Measurements from ENCODE around the gene TRABD2B. TPM values are rescaled to one million over a fixed set of nuclear protein-coding genes. Genes with fewer than 3 reads are reported as not detected.

Gene TRABD2B
- polyA plus RNA-seq, 4 donors: 17.0 to 21.6 (median 19.4) TPM

GRCh38 chr1:47993881-47994625 lies 3.1 kb downstream of the TRABD2B start:
- DNase-seq (ENCODE audit: low read depth in 4 of 4, low spot score in 3 of 4): no peak

DNA sequence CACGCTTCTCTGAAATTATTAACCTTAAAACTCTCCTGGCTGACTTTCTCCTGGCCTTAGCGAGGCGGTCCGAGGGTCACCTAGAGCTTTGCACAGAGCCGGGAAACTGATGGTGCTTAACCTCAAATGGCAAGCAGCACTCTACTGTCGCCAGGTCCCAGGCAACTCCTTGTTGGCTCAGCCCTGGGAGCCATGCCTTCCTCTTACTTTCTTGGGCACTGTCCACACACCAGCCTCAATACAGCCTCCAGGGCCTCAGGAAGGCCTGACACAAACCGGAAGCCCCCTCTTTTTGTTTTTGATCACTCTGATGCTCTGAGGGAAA lies 3.8 kb downstream of the TRABD2B start:
- DNase-seq (ENCODE audit: low read depth in 4 of 4, low spot score in 3 of 4): no peak

DNA sequence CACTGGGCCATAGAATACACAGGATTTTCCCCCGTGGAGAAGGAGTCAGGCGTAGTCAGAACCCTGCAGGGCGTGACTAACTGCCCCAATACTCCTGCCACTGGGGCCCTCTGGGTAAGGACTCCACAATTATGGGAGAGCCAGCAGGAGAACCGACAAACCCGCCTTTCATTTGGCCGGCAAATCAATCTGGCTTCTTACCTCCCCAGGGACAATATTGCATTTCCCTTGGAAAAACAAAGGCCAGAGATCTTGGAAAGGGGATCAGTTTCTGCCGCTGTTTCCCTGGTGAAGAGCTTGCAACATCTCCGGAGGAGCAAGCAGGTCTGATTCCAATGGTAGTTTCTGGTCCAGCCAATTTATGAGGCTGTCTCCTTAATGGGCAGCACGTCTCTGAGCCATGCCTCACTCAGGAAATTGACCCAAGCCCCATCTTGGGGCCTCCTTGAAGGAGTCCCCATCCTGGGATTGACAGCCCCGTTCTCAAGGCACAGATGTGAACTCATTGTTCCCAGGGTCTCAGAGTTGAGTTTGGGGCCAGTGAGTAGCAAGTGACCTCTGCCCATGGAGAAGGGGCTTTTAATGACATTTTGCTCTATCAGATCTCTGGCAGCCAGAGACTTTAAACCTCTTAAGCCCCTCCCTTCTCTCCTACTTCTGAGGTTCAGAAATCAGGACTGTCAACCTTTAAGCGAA lies 4.3 kb downstream of the TRABD2B start:
- no peak for DNase-seq (ENCODE audit: low read depth in 4 of 4, low spot score in 3 of 4)

DNA sequence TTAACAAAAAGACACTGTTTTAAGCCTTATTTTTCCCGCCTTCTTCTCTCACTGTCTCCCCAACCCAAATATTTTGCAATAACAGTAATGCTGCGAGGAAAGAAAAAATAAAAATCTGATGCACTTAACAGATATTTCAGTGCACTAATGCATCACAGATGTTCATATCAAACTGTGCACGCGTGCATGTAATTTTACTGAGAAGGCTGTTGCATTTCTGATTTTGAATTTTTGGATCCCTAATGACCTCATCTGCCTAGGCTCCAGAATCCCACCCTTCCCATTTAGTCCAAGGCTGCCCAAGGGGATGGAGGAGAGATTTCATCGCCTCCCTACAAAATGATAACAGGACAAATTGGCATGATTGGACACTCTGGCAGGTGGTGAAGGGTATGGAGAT lies 5.5 kb downstream of the TRABD2B start:
- DNase-seq (ENCODE audit: low read depth in 4 of 4, low spot score in 3 of 4): no peak

GRCh38 chr1:47991187-47991586 lies 6.0 kb downstream of the TRABD2B start:
- no peak for DNase-seq (ENCODE audit: low read depth in 4 of 4, low spot score in 3 of 4)

GRCh38 chr1:47990286-47990685 lies 6.9 kb downstream of the TRABD2B start:
- no peak for DNase-seq (ENCODE audit: low read depth in 4 of 4, low spot score in 3 of 4)

- no peak for DNase-seq (ENCODE audit: low read depth in 4 of 4, low spot score in 3 of 4)
These were observed 9.6 kb downstream of the TRABD2B start for GRCh38 chr1:47987601-47988000.

- no peak for DNase-seq (ENCODE audit: low read depth in 4 of 4, low spot score in 3 of 4)
These were observed 10.4 kb downstream of the TRABD2B start for GRCh38 chr1:47986761-47987200.

DNA sequence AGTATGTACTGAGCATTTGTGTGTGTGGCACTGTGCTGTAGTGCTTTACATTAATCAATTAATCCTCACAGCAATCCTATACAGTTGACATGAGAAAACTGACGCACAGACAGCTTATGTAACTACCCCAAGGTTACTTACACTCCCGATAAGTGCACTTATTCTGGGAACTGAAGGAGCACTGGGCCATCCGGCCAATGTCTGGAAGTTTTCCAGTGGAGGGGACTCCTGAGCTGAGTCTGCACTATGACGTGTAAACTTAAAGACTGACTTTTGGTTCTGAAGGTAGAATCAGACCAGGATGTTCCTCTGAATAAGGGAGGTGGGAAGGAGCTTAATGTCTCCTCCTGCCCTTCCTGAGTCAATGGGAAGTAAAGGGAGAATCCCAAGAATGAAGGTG lies 12.2 kb downstream of the TRABD2B start:
- DNase-seq (ENCODE audit: low read depth in 4 of 4, low spot score in 3 of 4): no peak

- no peak for DNase-seq (ENCODE audit: low read depth in 4 of 4, low spot score in 3 of 4)
These were observed 12.9 kb downstream of the TRABD2B start for GRCh38 chr1:47984175-47984789.

- DNase-seq (ENCODE audit: low read depth in 4 of 4, low spot score in 3 of 4): no peak
These were observed 13.5 kb downstream of the TRABD2B start for GRCh38 chr1:47983691-47984090.

GRCh38 chr1:47981667-47982350 lies 15.4 kb downstream of the TRABD2B start:
- DNase-seq (ENCODE audit: low read depth in 4 of 4, low spot score in 3 of 4): no peak

DNA sequence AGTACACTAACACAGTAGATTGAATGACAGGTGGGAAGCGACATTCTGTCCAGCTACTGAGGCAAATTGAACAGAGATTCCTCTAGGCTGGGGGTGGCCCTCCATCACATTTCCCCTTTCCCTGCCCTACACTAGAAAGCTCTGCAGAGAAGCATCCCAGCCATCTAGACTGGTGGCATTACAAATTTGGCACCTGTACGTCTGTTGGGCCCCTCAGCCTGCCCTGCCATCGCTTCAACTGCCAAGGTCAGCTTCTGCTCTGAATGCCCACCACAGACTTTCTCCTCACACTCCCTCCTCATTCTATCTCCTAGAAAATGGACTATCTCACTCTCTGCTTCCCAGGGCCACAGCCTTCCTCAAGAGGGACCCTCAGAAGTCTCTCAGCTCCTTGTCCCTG lies 16.7 kb downstream of the TRABD2B start:
- DNase-seq (ENCODE audit: low read depth in 4 of 4, low spot score in 3 of 4): no peak

- DNase-seq (ENCODE audit: low read depth in 4 of 4, low spot score in 3 of 4): no peak
These were observed 17.5 kb downstream of the TRABD2B start for GRCh38 chr1:47979724-47980123.

DNA sequence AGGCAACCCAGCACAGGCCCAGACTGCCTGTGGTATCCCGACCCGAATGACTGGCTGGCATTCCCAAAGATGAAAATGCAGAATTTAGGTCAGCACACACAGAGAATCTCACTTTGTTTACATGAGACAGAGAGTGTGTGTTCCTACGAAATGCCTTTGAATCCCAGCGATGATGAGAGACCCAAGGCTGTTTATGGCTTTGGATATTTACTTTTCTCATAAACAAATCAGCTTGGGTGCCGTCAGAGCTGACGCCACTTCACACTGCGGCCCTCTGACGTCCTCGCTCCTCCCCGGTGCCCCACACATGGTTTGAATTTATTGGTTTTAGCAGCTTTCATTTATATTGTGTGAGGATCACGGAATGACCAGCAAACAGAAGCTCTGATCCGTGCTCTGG lies 18.7 kb downstream of the TRABD2B start:
- no peak for DNase-seq (ENCODE audit: low read depth in 4 of 4, low spot score in 3 of 4)

GRCh38 chr1:47976728-47977127 lies 20.5 kb downstream of the TRABD2B start:
- DNase-seq (ENCODE audit: low read depth in 4 of 4, low spot score in 3 of 4): no peak

- DNase-seq (ENCODE audit: low read depth in 4 of 4, low spot score in 3 of 4): no peak
These were observed 20.9 kb downstream of the TRABD2B start for GRCh38 chr1:47976267-47976666.

GRCh38 chr1:47975302-47975921 lies 21.8 kb downstream of the TRABD2B start:
- DNase-seq (ENCODE audit: low read depth in 4 of 4, low spot score in 3 of 4): no peak

- DNase-seq (ENCODE audit: low read depth in 4 of 4, low spot score in 3 of 4): no peak
These were observed 24.2 kb downstream of the TRABD2B start for GRCh38 chr1:47972864-47973432.

DNA sequence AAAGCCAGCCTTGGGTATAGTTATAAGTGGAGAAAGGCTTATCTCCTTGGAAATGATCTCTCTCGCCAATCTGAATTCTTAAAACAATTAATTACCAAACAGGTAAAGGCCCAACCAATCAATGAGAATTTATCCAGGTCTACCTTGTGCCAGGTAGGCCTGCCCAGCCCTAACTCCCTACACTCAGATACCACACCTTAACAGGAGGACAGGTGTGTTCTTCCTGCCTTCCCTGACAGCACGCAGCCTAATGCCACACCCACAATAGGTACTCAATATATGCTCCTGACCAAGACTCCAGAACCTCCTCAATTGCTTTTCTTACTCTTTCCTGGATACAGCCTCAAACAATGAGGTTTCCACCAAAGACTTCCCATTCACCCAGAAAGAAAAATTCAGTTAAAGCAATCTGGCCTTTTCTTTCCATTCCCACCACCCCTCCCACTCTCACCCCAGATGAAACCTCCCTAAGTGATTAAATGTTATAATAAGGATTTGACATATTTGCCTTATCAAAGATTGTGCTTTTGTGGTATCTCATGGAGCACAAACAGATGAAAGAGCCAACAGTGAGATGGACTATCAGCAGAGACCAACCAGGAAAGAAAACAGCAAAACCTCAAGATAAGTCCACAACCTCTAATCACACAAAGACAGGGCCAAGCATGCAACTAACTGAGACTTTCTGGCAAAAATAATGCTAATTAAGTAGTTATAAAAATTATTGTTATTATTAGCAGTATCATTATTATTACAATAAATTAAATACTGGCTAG lies 25.6 kb downstream of the TRABD2B start:
- no peak for DNase-seq (ENCODE audit: low read depth in 4 of 4, low spot score in 3 of 4)
